GM18907 (cell line): ENCODE measurements around the gene COA6.

Experiments used
- ATAC-seq: cut with Tn5 transposase; IDR thresholded peaks from one replicate; pipeline ENCODE4 v1.9.1; 2021; ENCODE audit warnings: mild to moderate bottlenecking, moderate library complexity; ENCODE audit not compliant: unreplicated experiment

The COA6 gene

DNA sequence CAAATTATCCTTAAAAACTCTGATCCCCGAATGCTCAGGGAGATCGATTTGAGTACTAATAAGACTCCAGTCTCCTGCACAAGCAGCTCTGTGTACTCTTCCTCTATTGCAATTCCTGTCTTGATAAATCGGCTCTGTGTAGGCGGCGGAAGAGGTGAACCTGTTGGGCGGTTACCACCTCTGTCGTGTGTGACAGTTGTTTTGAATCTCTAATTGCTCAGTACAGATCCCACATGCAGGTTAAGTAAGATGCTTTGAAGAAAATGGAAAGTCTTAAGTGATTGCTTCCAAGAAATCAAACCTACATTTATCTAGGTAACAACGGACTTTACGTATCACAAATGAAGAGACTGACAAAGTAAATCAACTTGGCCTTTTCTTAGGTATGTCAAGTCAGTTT lies 35.5 kb downstream of the COA6 start:
- no peak for ATAC-seq

DNA sequence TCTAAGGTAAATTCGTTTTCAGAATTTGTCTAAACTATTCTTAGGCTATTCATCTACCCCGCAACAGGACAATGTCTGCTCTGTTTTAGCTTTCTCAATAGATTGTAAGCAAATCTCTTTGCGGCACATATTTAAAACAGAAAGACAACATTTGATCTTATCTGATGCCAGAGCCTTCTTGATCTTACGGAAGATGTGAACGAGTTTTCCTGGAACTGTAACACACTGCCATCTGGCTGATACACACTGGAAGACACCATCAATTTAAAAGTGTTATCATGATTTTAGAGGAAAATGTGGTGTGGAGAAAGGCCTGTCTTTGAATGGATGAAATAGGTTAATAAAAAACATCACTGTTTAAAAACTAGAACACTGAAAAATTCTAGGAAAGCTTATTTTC lies 36.1 kb downstream of the COA6 start:
- no peak for ATAC-seq

DNA sequence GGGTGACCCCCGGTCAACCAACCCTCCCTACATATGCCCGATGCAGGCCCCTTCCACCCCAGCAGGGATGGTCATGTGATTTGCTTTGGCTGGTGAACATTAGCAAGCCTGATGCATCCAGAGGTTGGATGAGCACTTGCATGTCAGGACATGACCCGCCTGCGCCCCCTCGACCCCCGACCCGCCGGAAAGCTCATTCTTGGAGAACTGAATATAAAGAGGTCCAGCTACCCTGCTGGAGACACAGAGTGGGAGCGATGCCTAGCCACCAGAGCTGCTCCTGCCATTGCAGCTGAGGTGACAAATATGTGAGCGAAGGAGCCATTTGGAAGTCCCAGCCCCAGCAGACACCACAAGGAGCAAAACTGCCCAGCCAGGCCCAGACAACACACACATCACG lies 39.6 kb downstream of the COA6 start:
- no peak for ATAC-seq

DNA sequence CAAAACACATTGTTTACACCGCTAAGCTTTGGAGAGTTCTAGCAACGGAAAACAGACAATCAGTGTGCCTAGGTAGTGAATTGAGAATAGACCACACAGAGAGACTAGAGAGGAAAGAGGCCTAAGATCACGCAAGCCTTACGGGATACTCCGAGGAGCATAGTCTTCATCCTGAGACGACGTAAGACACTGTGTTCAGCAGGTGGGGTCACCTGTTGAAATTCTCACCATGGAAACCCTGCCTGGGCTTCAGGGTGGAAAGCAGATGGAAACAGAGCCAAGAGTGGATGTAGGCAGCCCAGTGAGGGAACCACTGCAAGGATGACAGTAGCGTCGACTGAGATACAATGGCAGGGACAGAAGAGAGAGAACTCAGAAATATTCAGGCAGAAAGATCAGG lies 40.2 kb downstream of the COA6 start:
- ATAC-seq, result no peak

DNA sequence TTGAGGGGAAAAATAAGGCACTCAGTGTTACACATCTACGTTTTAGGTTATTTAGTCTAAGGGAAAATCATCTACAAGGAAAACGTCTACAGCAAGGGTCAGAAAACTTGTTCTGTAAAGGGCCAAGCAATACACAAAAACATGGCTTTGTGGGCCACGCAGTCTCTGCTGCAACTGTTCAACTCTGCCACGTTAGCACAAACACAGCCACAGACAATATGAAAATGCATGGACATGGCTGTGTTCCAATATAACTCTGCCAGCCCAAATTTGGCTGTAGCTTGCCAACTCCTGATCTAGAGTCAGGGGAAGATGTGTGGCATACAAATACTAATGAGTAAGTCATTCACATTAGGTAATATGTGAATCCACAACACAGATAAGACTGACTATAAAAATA lies 40.7 kb downstream of the COA6 start:
- ATAC-seq, result no peak

DNA sequence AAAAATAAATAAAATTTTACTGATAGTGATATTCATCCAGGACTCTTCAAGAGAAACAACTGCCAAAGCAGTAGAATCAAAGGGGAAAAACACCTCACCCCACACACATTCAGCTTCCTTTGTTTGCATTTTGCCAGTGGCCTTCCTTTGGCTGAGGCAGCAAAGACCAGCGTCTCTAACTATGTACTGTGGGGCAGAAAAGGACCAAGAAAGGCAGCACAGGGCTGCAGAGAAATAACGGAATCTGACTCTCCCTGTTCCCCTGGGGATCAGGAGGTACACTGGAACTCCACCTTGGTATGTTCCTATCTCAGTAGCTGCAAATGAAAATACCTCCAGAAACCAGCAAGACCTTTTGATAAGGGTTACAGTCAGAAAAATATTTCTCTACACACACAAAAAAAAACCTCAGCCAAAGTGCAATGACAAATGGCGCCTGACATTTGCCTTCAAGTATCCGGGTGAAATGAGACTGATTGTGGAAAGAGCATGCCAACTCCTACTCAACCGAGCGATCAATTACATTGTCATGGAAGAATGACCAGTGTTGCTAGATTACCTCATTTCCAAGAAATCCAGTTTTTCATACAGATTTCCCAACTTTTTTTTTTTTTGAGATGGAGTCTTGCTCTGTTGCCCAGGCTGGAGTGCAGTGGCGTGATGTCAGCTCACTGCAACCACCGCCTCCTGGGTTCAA lies 54.8 kb downstream of the COA6 start:
- no peak for ATAC-seq

DNA sequence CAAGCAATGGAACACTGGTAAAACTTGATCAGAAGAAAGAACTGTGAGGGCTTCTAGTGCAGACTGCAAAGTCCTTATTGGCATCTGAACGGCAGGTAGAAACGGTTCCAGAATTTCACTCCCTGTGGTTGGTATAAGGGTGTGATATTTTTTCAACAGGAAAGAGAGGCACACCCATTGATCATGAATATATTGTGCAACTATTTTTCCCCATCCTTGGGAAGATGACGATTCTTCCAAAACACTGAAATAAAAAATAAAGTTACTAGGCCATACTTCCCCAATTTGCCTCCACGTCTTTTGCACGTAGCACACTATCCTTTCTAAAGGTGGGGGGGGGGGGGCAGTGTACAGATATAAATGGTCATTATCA lies 56.2 kb downstream of the COA6 start:
- no peak for ATAC-seq

DNA sequence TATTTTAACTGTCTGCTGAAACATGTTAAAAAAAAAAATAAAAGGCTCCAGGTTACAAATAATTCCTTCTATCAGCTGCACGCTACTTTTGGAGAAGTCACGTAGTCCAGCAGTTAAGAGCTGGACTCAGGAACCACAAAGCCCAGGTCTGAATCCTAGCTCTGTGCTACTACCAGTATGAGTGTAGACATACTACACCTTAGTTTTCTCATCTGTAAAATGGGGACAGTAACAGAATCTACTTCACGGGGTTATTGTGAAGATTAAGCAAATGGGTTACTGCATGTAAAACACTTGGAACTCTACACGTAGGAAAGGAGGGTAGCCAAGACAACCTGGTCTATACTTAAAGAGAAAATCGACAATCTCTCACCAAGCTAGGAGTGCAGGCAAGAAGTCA lies 57.4 kb downstream of the COA6 start:
- no peak for ATAC-seq

DNA sequence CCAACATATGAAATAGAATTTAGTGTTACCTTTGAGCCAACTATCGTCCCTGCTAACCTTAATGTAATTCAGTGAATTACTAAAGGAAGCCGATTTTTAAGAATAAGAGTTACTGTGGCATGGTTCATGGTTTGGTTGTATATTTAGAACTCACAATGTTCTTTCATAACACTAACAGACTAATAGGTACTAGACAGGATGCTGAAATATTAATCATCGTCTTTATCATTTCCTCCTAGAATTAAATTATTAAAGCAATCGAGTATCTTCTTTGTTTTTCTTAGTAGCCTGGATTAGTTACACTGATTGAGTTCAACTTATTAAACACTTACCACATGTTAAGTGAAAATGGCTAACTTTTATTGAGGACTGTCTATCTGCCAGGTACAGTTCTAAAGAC lies 58.0 kb downstream of the COA6 start:
- no peak for ATAC-seq

DNA sequence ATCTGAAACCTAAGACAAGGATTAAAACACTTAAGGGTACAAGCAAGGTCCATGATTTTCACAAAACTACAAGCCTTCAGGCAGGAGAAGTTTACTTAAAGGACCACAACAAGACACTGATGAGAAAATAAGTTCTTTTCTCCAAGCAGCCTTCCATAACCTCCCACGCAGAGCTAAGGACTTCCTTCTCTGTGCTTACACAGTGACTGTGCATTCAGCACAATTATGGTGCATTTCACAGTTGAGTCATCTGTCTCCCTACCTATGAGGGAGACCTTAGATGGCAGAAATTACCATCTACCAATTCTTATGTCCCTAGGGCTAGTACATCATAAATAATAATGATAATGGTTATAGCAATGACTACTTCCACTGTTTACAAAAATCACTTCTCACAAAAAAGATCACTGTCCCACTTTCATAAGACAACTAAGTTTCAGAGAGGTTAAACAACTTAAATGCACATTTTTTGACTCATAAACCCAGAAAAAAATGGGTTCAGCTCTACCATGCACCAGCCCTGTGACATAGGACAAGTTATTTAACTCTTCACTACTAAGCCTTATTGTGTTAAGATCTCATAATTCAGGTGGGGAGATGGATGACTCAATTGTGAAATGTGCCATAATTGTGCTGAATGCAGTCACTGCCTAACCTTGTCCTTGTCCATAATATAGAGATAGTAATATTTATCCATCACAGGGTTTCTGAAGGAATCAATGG lies 60.5 kb downstream of the COA6 start:
- no peak for ATAC-seq
